ENCODE data around the gene HNF1A.
A peak's percentile ranks its signal among the peaks of the same experiment; 100 is the strongest.
"Not testable (repeated sequence)": the region's sequence is repeated elsewhere in the genome, so short reads cannot be mapped to it uniquely, and the experiment has no call there.

The HNF1A gene

DNA sequence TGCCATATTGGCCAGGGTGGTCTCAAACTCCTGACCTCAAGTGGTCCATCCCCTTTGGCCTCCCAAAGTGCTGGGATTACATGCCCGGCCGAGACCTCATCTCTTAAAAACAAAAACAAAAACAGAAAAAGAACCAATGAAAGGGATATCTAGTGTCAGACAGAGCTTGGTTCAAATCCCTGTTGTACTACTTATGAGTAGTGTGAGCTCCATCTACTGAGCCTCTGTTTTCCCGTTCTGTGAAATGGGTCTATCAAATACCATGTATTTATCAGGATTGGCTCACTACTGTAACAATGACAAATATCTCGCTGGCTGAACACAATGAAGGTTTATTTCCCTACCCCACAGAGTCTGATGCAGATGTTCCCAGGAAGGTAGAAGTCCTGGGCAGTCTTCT is 36.9 kb upstream of the HNF1A start:
- Histone ChIP-seq H3K79me2 (ENCODE audit: control insufficient read depth, insufficient read depth, low read length) (no peaks in the 10 kb centered on the region), H4K5ac (ENCODE audit: low read length) (no peak overlapping the region), H3K18ac (ENCODE audit: low read length) (no peak overlapping the region), H3K27ac (ENCODE audit: low read depth, low read length) (no peak overlapping the region), H3K4me3 (ENCODE audit: low read length) (no peak overlapping the region), H2BK5ac (ENCODE audit: low read length) (no peak overlapping the region), H3K9ac (ENCODE audit: low read length) (no peak overlapping the region), H2AK5ac (ENCODE audit: low read length) (no peak overlapping the region), H2BK120ac (ENCODE audit: low read depth, low read length) (no peak overlapping the region), H3K56ac (ENCODE audit: low read length) (no peak overlapping the region), H4K8ac (ENCODE audit: low read depth, low read length) (no peak overlapping the region), H3K23ac (ENCODE audit: low read length) (no peak overlapping the region), H3K4ac (ENCODE audit: low read depth, low read length) (no peak overlapping the region), H3K79me1 (ENCODE audit: low read length) (no peaks in the 10 kb centered on the region), H3K4me1 (ENCODE audit: control insufficient read depth, low read depth, low read length) (no peaks in the 10 kb centered on the region), H3K27me3 (ENCODE audit: insufficient read depth, low read length, poor library complexity) (no peaks in the 10 kb centered on the region), H2BK15ac (replicated peaks; ENCODE audit: low read depth) (no peak overlapping the region), H3K4me2 (ENCODE audit: low read length) (no peak overlapping the region), H3K36me3 (ENCODE audit: control insufficient read depth, insufficient read depth, low read length) (no peaks in the 10 kb centered on the region)
- DNase-seq: no peak
- WGBS (ENCODE audit: extremely low coverage, insufficient coverage, low lambda C conversion rate): no CpG with 5 or more reads among the region's 4 CpGs

DNA sequence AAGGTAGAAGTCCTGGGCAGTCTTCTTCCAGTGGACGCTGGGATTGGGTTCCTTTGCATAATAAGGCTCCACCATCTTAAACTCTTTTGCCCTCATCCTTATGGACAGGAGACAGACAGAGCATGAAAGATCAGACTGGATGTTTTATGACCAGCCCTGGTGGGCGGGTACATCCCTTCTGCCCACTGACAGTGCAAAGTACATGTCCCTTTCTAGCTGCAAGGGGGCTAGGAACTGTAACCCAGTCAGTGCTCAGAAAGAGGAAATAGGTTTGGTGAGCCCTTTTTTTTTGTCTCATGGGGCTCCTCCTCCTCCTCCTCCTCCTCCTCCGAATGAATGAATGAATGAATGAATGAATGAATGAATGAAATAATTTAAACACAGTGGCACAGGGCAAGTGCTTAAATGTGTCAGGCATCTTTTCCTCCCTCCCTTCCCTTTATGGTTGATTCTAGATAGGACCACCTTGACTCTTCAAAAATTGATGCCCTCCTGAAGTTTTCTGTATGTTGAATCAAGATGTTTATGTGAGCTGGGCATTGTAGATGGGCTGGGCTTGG is 36.4 kb upstream of the HNF1A start:
- no peak overlapping the region for H2BK120ac ChIP-seq (ENCODE audit: low read depth, low read length)
- no peak overlapping the region for H3K18ac ChIP-seq (ENCODE audit: low read length)
- no peaks in the 10 kb centered on the region for H3K79me1 ChIP-seq (ENCODE audit: low read length)

DNA sequence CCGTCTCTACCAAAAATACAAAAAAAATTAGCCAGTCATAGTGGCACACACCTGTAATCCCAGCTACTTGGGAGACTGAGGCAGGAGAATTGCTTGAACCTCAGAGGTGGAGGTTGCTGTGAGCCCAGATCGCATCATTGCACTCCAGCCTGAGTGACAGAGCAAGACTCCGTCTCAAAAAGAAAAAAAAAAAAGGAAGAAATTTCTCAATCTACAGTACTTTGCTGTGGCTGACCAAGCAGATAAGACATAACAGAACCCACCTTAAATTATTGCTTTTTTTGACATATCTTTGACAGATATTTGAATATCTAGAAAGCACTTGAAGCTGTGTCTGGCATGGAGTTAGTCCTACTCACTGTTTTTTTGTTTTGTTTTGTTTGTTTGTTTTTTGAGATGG is 34.9 kb upstream of the HNF1A start:
- Histone ChIP-seq H3K79me2 (ENCODE audit: control insufficient read depth, insufficient read depth, low read length) (no peaks in the 10 kb centered on the region), H3K56ac (ENCODE audit: low read length) (no peak overlapping the region), H3K4me1 (ENCODE audit: control insufficient read depth, low read depth, low read length) (no peaks in the 10 kb centered on the region), H3K4me3 (ENCODE audit: low read length) (no peak overlapping the region), H3K4me2 (ENCODE audit: low read length) (no peak overlapping the region), H4K5ac (ENCODE audit: low read length) (no peak overlapping the region), H3K27ac (ENCODE audit: low read depth, low read length) (no peak overlapping the region), H3K27me3 (ENCODE audit: insufficient read depth, low read length, poor library complexity) (no peaks in the 10 kb centered on the region), H3K9ac (ENCODE audit: low read length) (no peak overlapping the region), H2BK120ac (ENCODE audit: low read depth, low read length) (no peak overlapping the region), H2BK5ac (ENCODE audit: low read length) (no peak overlapping the region), H3K79me1 (ENCODE audit: low read length) (no peaks in the 10 kb centered on the region), H3K36me3 (ENCODE audit: control insufficient read depth, insufficient read depth, low read length) (no peaks in the 10 kb centered on the region), H3K4ac (ENCODE audit: low read depth, low read length) (no peak overlapping the region), H4K8ac (ENCODE audit: low read depth, low read length) (no peak overlapping the region), H3K23ac (ENCODE audit: low read length) (no peak overlapping the region), H2AK5ac (ENCODE audit: low read length) (no peak overlapping the region), H3K18ac (ENCODE audit: low read length) (no peak overlapping the region), H2BK15ac (replicated peaks; ENCODE audit: low read depth) (no peak overlapping the region)
- no CpG with 5 or more reads among the region's 3 CpGs for WGBS (ENCODE audit: extremely low coverage, insufficient coverage, low lambda C conversion rate)
- no peak for DNase-seq

More for the DNA sequence above, 36.4 kb upstream of the HNF1A start:
- H3K56ac ChIP-seq (ENCODE audit: low read length): no peak overlapping the region
- no peaks in the 10 kb centered on the region for H3K79me2 ChIP-seq (ENCODE audit: control insufficient read depth, insufficient read depth, low read length)
- H3K23ac ChIP-seq (ENCODE audit: low read length): no peak overlapping the region
- H3K36me3 ChIP-seq (ENCODE audit: control insufficient read depth, insufficient read depth, low read length): no peaks in the 10 kb centered on the region
- no peak overlapping the region for H4K5ac ChIP-seq (ENCODE audit: low read length)
- no peaks in the 10 kb centered on the region for H3K27me3 ChIP-seq (ENCODE audit: insufficient read depth, low read length, poor library complexity)
- WGBS (ENCODE audit: extremely low coverage, insufficient coverage, low lambda C conversion rate): no CpG with 5 or more reads among the region's 3 CpGs
- no peak overlapping the region for H3K27ac ChIP-seq (ENCODE audit: low read depth, low read length)
- no peak overlapping the region for H4K8ac ChIP-seq (ENCODE audit: low read depth, low read length)
- H2AK5ac ChIP-seq (ENCODE audit: low read length): no peak overlapping the region
- H2BK5ac ChIP-seq (ENCODE audit: low read length): no peak overlapping the region
- H3K9ac ChIP-seq (ENCODE audit: low read length): no peak overlapping the region
- no peak overlapping the region for H3K4me2 ChIP-seq (ENCODE audit: low read length)
- DNase-seq: no peak
- no peak overlapping the region for H3K4me3 ChIP-seq (ENCODE audit: low read length)
- no peak overlapping the region for H2BK15ac ChIP-seq (replicated peaks; ENCODE audit: low read depth)
- H3K4me1 ChIP-seq (ENCODE audit: control insufficient read depth, low read depth, low read length): no peaks in the 10 kb centered on the region
- H3K4ac ChIP-seq (ENCODE audit: low read depth, low read length): no peak overlapping the region

DNA sequence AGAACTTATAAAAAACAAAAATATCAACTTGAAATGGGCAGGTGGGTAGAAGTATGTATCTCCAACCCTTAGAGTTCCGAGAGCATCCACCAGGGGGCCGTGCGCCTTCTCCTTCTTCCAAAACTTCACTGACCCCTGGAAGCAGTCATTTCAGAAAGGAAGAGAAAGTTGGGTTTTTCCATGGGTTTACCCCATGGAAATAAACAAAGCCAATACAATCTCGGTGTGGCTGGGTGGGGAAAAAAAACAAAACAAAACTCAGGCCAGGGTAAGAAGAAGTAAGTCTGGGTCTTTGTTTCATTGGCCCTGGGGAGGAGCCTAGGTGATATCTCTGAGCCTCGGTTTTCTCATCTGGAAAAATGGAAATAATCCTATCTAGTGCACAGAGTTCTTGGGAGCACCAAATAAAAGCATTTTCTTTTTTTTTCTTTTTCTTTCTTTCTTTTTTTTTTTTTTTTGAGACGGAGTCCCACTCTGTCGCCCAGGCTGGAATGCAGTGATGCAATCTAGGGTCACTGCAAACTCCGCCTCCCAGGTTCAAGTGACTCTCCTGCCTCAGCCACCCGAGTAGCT is 33.6 kb upstream of the HNF1A start:
- Histone ChIP-seq H2AK5ac (ENCODE audit: low read length) (no peak overlapping the region), H4K5ac (ENCODE audit: low read length) (no peak overlapping the region), H3K4me1 (ENCODE audit: control insufficient read depth, low read depth, low read length) (no peaks in the 10 kb centered on the region), H3K4me3 (ENCODE audit: low read length) (no peak overlapping the region), H3K4ac (ENCODE audit: low read depth, low read length) (no peak overlapping the region), H2BK120ac (ENCODE audit: low read depth, low read length) (no peak overlapping the region), H3K36me3 (ENCODE audit: control insufficient read depth, insufficient read depth, low read length) (no peaks in the 10 kb centered on the region), H3K18ac (ENCODE audit: low read length) (no peak overlapping the region), H3K79me2 (ENCODE audit: control insufficient read depth, insufficient read depth, low read length) (no peaks in the 10 kb centered on the region), H3K56ac (ENCODE audit: low read length) (no peak overlapping the region), H2BK15ac (replicated peaks; ENCODE audit: low read depth) (no peak overlapping the region), H2BK5ac (ENCODE audit: low read length) (no peak overlapping the region), H4K8ac (ENCODE audit: low read depth, low read length) (no peak overlapping the region), H3K27me3 (ENCODE audit: insufficient read depth, low read length, poor library complexity) (no peaks in the 10 kb centered on the region), H3K79me1 (ENCODE audit: low read length) (no peaks in the 10 kb centered on the region), H3K23ac (ENCODE audit: low read length) (no peak overlapping the region), H3K27ac (ENCODE audit: low read depth, low read length) (no peak overlapping the region), H3K4me2 (ENCODE audit: low read length) (no peak overlapping the region), H3K9ac (ENCODE audit: low read length) (no peak overlapping the region)
- peak; percentile 80 for DNase-seq
- no CpG with 5 or more reads among the region's 9 CpGs for WGBS (ENCODE audit: extremely low coverage, insufficient coverage, low lambda C conversion rate)

DNA sequence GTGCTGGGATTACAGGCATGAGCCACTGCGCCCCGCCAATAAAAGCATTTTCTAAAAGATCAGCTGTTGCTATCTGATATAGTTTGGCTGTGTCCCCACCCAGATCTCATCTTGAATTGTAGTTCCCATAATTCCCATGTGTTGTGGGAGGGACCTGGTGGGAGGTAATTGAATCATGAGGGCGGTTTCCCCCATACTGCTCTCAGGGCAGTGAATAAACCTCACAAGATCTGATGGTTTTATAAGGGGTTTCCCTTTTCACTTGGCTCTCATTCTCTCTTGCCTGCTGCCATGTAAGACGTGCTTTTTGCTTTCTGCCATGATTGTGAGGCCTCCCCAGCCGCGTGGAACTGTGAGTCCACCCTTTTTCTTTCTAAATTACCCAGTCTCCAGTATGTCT is 32.8 kb upstream of the HNF1A start:
- WGBS (ENCODE audit: extremely low coverage, insufficient coverage, low lambda C conversion rate): no CpG with 5 or more reads among the region's 6 CpGs
- H3K79me2 ChIP-seq (ENCODE audit: control insufficient read depth, insufficient read depth, low read length): not testable (repeated sequence)

DNA sequence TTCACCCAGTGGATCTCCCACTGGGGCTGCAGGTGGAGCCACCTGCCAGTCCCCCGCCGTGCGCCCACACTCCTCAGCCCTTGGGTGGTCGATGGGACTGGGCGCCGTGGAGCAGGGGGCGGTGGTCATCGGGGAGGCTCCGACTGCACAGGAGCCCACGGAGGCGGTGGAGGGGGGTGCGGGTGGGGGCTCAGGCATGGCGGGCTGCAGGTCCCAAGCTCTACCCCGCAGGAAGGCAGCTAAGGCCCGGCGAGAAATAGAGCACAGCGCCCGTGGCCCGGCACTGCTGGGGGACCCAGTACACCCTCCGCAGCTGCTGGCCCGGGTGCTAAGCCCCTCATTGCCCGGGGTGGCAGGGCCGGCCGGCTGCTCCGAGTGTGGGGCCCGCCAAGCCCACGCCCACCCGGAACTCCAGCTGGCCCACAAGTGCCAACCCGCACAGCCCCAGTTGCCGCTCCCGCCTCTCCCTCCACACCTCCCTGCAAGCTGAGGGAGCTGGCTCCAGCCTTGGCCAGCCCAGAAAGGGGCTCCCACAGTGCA is 28.0 kb upstream of the HNF1A start:
- not testable (repeated sequence) for H2BK120ac ChIP-seq (ENCODE audit: low read depth, low read length); H2BK15ac ChIP-seq (replicated peaks; ENCODE audit: low read depth); H3K9ac ChIP-seq (ENCODE audit: low read length); H3K27me3 ChIP-seq (ENCODE audit: insufficient read depth, low read length, poor library complexity); H3K4me1 ChIP-seq (ENCODE audit: control insufficient read depth, low read depth, low read length); H3K4me3 ChIP-seq (ENCODE audit: low read length); H2BK5ac ChIP-seq (ENCODE audit: low read length); H3K79me1 ChIP-seq (ENCODE audit: low read length); DNase-seq; H4K8ac ChIP-seq (ENCODE audit: low read depth, low read length); H3K56ac ChIP-seq (ENCODE audit: low read length); H3K36me3 ChIP-seq (ENCODE audit: control insufficient read depth, insufficient read depth, low read length); H3K23ac ChIP-seq (ENCODE audit: low read length); H3K18ac ChIP-seq (ENCODE audit: low read length); H4K5ac ChIP-seq (ENCODE audit: low read length); H3K4me2 ChIP-seq (ENCODE audit: low read length); H3K4ac ChIP-seq (ENCODE audit: low read depth, low read length); H3K27ac ChIP-seq (ENCODE audit: low read depth, low read length); H2AK5ac ChIP-seq (ENCODE audit: low read length); H3K79me2 ChIP-seq (ENCODE audit: control insufficient read depth, insufficient read depth, low read length)
- no CpG with 5 or more reads among the region's 31 CpGs for WGBS (ENCODE audit: extremely low coverage, insufficient coverage, low lambda C conversion rate)

More for the DNA sequence above, 32.8 kb upstream of the HNF1A start:
- not testable (repeated sequence) for DNase-seq; H3K4me1 ChIP-seq (ENCODE audit: control insufficient read depth, low read depth, low read length); H3K27ac ChIP-seq (ENCODE audit: low read depth, low read length); H2BK5ac ChIP-seq (ENCODE audit: low read length); H3K4me2 ChIP-seq (ENCODE audit: low read length); H4K8ac ChIP-seq (ENCODE audit: low read depth, low read length); H3K4ac ChIP-seq (ENCODE audit: low read depth, low read length); H4K5ac ChIP-seq (ENCODE audit: low read length); H3K4me3 ChIP-seq (ENCODE audit: low read length); H3K27me3 ChIP-seq (ENCODE audit: insufficient read depth, low read length, poor library complexity); H3K36me3 ChIP-seq (ENCODE audit: control insufficient read depth, insufficient read depth, low read length); H2BK120ac ChIP-seq (ENCODE audit: low read depth, low read length); H3K9ac ChIP-seq (ENCODE audit: low read length); H3K23ac ChIP-seq (ENCODE audit: low read length); H2AK5ac ChIP-seq (ENCODE audit: low read length); H2BK15ac ChIP-seq (replicated peaks; ENCODE audit: low read depth); H3K56ac ChIP-seq (ENCODE audit: low read length); H3K18ac ChIP-seq (ENCODE audit: low read length); H3K79me1 ChIP-seq (ENCODE audit: low read length)
